GM21786 (cell line): Measurements from ENCODE around the gene OSBPL6.
A peak's percentile ranks its signal among the peaks of the same experiment; 100 is the strongest.
"Not testable (repeated sequence)": the region's sequence is repeated elsewhere in the genome, so short reads cannot be mapped to it uniquely, and the experiment has no call there.

Experiments
- ATAC-seq: cut with Tn5 transposase; IDR thresholded peaks from one replicate; pipeline ENCODE4 v1.9.1; 2021; ENCODE audit not compliant: unreplicated experiment

Gene OSBPL6

GRCh38 chr2:178193823-178194599, at the start of gene OSBPL6:
Gene OSBPL6, plus strand, starts transcription at chr2:178194512. Its CDS starts 111,673 bp downstream, at chr2:178306185.
- ATAC-seq = peak; percentile 90

GRCh38 chr2:178152033-178152432, 42.3 kb upstream of the OSBPL6 start:
- no peak for ATAC-seq

- no peak for ATAC-seq
These were observed 41.8 kb upstream of the OSBPL6 start for GRCh38 chr2:178152542-178152941.

- ATAC-seq = no peak
These were observed 41.3 kb upstream of the OSBPL6 start for GRCh38 chr2:178152977-178153376.

GRCh38 chr2:178153878-178154277, 40.4 kb upstream of the OSBPL6 start:
- not testable (repeated sequence) for ATAC-seq

GRCh38 chr2:178155524-178155923, 38.8 kb upstream of the OSBPL6 start:
- ATAC-seq = no peak

- no peak for ATAC-seq
These were observed 36.7 kb upstream of the OSBPL6 start for GRCh38 chr2:178157574-178157973.

GRCh38 chr2:178159966-178160365, 34.3 kb upstream of the OSBPL6 start:
- no peak for ATAC-seq

- ATAC-seq = no peak
These were observed 33.7 kb upstream of the OSBPL6 start for GRCh38 chr2:178160601-178161000.

- ATAC-seq = no peak
These were observed 30.9 kb upstream of the OSBPL6 start for GRCh38 chr2:178163395-178163794.

GRCh38 chr2:178163911-178164310, 30.4 kb upstream of the OSBPL6 start:
- ATAC-seq = no peak

GRCh38 chr2:178173657-178174056, 20.7 kb upstream of the OSBPL6 start:
- ATAC-seq = no peak

- no peak for ATAC-seq
These were observed 17.1 kb upstream of the OSBPL6 start for GRCh38 chr2:178177066-178177679.

- ATAC-seq = not testable (repeated sequence)
These were observed 13.7 kb upstream of the OSBPL6 start for GRCh38 chr2:178180648-178181047.

GRCh38 chr2:178187861-178188260, 6.5 kb upstream of the OSBPL6 start:
- ATAC-seq = no peak

- no peak for ATAC-seq
These were observed 5.8 kb upstream of the OSBPL6 start for GRCh38 chr2:178188466-178188865.

- ATAC-seq = no peak
These were observed 3.3 kb upstream of the OSBPL6 start for GRCh38 chr2:178191004-178191508.

- ATAC-seq = no peak
These were observed 2.8 kb upstream of the OSBPL6 start for GRCh38 chr2:178191511-178191910.

- no peak for ATAC-seq
These were observed 853 bp upstream of the OSBPL6 start for GRCh38 chr2:178193496-178193822.

GRCh38 chr2:178194600-178195389, 483 bp downstream of the OSBPL6 start:
- ATAC-seq = peak; percentile 17

- no peak for ATAC-seq
These were observed 1.3 kb downstream of the OSBPL6 start for GRCh38 chr2:178195390-178196166.
